ENCODE measurements around the gene CRACDL. TPM values are rescaled to one million over a fixed set of nuclear protein-coding genes. Genes with fewer than 3 reads are reported as not detected.

The CRACDL gene
- total and polyA plus RNA-seq, 12 donors: 0.33 to 3.4 (median 2.1) TPM

DNA sequence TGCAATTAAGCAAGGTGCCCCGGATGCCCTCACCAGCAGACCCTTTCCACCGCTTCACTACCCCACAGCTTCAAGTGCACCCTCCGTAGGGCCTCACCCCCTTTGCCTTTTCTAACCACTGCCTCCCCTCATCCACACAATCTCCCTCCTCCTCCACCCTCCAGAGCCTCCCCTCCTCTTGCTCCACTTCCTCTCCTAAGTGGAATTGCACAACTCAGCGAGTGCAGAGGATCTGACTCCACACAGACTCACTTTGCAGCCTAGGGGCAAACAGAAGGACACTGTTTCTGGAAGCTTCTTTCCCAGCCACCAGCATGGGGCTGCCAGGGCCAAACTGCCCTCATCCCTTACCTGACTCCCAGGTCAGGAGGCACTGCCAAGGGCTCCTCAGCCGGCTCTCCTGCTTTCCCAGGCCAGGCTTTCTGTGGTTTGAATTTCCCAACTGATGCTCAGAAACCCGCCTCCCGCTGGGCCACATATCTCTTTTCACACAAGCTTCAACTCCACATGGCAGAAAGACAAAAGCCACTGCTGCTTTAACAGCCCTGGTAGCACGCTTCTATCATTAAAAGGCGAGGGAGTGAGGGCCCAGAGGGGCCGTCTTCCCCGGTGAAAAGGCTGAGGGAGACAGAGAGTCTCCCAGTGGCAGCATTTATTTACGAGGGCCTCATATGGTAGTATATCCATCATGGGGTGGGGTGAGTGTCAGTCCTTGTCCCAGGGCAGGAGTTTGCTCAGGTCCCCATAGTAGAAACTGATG is 130.4 kb downstream of the CRACDL start:
- Histone ChIP-seq H3K4me1 (replicated peaks in 1 of 2) (peaks cover 0 to 14% of the 10 kb centered on the region in 2 donors), H3K36me3 (replicated peaks in 1 of 2) (no peaks in the 10 kb centered on the region), H3K4me3 (no peak overlapping the region), H3K9me3 (replicated peaks in 1 of 3) (no peaks in the 10 kb centered on the region), H3K27ac (peak overlapping the region in 2 of 5 donors; percentile 26 to 69), H3K27me3 (no peaks in the 10 kb centered on the region)
- intact Hi-C loops (cut with DNase I): no loop called here
- TF ChIP-seq POLR2A (IDR thresholded peaks at IDR 0.05): no peak
- TF ChIP-seq, protein P1, sequence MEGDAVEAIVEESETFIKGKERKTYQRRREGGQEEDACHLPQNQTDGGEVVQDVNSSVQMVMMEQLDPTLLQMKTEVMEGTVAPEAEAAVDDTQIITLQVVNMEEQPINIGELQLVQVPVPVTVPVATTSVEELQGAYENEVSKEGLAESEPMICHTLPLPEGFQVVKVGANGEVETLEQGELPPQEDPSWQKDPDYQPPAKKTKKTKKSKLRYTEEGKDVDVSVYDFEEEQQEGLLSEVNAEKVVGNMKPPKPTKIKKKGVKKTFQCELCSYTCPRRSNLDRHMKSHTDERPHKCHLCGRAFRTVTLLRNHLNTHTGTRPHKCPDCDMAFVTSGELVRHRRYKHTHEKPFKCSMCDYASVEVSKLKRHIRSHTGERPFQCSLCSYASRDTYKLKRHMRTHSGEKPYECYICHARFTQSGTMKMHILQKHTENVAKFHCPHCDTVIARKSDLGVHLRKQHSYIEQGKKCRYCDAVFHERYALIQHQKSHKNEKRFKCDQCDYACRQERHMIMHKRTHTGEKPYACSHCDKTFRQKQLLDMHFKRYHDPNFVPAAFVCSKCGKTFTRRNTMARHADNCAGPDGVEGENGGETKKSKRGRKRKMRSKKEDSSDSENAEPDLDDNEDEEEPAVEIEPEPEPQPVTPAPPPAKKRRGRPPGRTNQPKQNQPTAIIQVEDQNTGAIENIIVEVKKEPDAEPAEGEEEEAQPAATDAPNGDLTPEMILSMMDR (IDR thresholded peaks at IDR 0.05): no peak
- WGBS, 4 donors: 64 to 72% (median 70%) methylated on average over 12 of the region's 12 CpGs
- DNase-seq: peak in 6 of 7 donors; percentile 26 to 65 (median 34)

DNA sequence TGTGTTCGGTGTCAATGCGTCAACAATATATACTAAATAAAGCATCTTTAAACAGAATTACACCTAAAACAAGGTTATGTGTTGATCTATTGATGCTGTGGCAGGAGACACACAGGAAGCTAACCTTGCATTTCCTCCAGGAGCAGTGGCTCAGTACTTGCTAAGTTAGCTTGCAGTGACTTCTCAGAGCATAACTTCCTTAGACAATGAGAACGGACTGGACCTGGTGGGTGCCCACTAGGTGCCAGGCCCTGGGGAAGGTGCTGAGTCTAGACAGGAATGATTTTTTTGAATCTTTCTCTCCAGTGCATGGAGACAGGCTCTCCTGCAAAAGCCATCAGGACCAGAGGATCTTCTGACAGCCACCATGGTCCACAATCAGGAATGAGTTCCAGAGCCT is 131.3 kb downstream of the CRACDL start:
- TF ChIP-seq POLR2A (IDR thresholded peaks at IDR 0.05): no peak
- TF ChIP-seq, protein P1 (IDR thresholded peaks at IDR 0.05): no peak
- Histone ChIP-seq H3K27ac (no peak overlapping the region), H3K9me3 (replicated peaks in 1 of 3) (no peaks in the 10 kb centered on the region), H3K4me1 (replicated peaks in 1 of 2) (peaks cover 0 to 14% of the 10 kb centered on the region in 2 donors), H3K36me3 (replicated peaks in 1 of 2) (no peaks in the 10 kb centered on the region), H3K4me3 (no peak overlapping the region), H3K27me3 (no peaks in the 10 kb centered on the region)
- no peak for DNase-seq
- intact Hi-C loops (cut with DNase I): no loop called here
- 79 to 89% (median 83%) methylated on average over 3 of the region's 3 CpGs for WGBS, 4 donors

DNA sequence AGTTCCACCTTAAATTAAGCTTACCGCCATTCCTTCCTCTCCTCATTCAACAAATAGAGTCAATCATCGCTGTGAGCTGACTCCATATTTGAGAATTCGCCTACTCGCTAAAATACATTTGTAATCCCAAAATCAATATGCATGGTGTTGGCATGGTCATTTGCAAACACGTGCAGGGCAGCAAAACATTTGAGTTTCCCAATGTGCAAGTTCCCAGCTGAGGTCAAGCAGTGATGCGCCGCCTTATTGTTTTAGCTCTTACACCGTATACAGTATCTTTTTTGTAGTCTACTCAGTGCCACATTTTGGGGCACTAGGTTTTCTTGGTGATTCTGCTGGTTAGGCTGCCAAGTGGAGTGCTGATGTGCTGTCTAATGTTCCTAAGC is 131.8 kb downstream of the CRACDL start:
- Histone ChIP-seq H3K27me3 (no peaks in the 10 kb centered on the region), H3K4me1 (replicated peaks in 1 of 2) (peaks cover 0 to 14% of the 10 kb centered on the region in 2 donors), H3K9me3 (replicated peaks in 1 of 3) (no peaks in the 10 kb centered on the region), H3K27ac (no peak overlapping the region), H3K4me3 (no peak overlapping the region), H3K36me3 (replicated peaks in 1 of 2) (no peaks in the 10 kb centered on the region)
- no peak for DNase-seq
- intact Hi-C loops (cut with DNase I): no loop called here
- WGBS, 4 donors: 90 to 94% (median 92%) methylated on average over 8 of the region's 8 CpGs
- TF ChIP-seq POLR2A (IDR thresholded peaks at IDR 0.05): no peak
- TF ChIP-seq, protein P1 (IDR thresholded peaks at IDR 0.05): no peak

DNA sequence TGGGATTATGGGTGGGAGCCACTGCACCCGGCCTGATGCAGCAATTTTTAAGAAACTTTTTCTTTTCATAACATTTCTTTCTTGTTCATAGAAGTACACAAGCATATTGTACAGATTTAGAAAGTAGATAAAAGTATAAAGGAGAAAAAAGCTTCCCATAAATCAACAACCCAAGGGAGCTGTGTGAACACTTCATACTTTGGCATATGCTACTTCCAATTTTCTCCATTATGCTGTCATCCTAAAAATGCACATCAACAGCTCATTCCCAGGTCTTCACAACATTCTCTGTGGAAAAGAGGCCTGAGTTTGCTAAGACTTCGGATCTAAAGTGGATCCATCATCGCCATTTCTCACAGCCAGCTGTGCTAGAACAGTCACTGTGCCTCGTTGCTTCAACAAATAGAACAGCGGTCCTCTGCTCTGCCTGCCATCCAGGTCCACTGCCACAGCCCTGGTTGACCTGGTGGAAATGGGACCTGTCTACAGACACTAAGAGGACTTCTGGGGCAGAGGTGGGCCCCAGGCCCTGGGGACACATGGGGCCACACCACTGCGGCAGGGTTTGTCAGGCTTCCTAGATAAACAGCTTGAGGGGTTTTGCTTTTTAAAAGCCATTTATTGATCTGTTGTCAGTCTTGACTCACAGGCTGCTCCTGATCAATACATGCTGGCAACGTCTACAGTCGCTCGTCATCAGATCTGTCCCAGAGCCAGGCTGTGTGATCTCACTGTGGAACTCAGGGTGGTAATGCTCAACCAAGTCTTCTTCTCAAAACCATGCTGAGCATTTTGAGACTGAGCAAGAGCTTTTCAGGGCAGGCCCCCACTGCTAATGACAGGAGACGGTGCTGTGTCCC is 132.4 kb downstream of the CRACDL start:
- no peaks in the 10 kb centered on the region for H3K27me3 ChIP-seq
- peaks cover 0 to 14% of the 10 kb centered on the region in 2 donors for H3K4me1 ChIP-seq (replicated peaks in 1 of 2)
- no peaks in the 10 kb centered on the region for H3K9me3 ChIP-seq (replicated peaks in 1 of 3)
- 83 to 94% (median 85%) methylated on average over 8 to 10 of the region's 10 CpGs for WGBS, 4 donors
- DNase-seq: peak in 1 of 7 donors; percentile 27
- intact Hi-C loops (cut with DNase I): no loop called here
- H3K36me3 ChIP-seq (replicated peaks in 1 of 2): no peaks in the 10 kb centered on the region
- TF ChIP-seq, protein P1 (IDR thresholded peaks at IDR 0.05): no peak
- no peak for TF ChIP-seq POLR2A (IDR thresholded peaks at IDR 0.05)
- no peak overlapping the region for H3K4me3 ChIP-seq
- no peak overlapping the region for H3K27ac ChIP-seq

Data from adrenal gland (tissue), 12 donors.